HG03095 (cell line): ENCODE results near the gene PCNT.
A peak's percentile ranks its signal among the peaks of the same experiment; 100 is the strongest.

Source experiments
- ATAC-seq: cut with Tn5 transposase; IDR thresholded peaks from one replicate; pipeline ENCODE4 v1.9.1; 2021; ENCODE audit warnings: moderate library complexity; ENCODE audit not compliant: unreplicated experiment

PCNT gene, protein sequence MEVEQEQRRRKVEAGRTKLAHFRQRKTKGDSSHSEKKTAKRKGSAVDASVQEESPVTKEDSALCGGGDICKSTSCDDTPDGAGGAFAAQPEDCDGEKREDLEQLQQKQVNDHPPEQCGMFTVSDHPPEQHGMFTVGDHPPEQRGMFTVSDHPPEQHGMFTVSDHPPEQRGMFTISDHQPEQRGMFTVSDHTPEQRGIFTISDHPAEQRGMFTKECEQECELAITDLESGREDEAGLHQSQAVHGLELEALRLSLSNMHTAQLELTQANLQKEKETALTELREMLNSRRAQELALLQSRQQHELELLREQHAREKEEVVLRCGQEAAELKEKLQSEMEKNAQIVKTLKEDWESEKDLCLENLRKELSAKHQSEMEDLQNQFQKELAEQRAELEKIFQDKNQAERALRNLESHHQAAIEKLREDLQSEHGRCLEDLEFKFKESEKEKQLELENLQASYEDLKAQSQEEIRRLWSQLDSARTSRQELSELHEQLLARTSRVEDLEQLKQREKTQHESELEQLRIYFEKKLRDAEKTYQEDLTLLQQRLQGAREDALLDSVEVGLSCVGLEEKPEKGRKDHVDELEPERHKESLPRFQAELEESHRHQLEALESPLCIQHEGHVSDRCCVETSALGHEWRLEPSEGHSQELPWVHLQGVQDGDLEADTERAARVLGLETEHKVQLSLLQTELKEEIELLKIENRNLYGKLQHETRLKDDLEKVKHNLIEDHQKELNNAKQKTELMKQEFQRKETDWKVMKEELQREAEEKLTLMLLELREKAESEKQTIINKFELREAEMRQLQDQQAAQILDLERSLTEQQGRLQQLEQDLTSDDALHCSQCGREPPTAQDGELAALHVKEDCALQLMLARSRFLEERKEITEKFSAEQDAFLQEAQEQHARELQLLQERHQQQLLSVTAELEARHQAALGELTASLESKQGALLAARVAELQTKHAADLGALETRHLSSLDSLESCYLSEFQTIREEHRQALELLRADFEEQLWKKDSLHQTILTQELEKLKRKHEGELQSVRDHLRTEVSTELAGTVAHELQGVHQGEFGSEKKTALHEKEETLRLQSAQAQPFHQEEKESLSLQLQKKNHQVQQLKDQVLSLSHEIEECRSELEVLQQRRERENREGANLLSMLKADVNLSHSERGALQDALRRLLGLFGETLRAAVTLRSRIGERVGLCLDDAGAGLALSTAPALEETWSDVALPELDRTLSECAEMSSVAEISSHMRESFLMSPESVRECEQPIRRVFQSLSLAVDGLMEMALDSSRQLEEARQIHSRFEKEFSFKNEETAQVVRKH (N-terminal part only)

DNA sequence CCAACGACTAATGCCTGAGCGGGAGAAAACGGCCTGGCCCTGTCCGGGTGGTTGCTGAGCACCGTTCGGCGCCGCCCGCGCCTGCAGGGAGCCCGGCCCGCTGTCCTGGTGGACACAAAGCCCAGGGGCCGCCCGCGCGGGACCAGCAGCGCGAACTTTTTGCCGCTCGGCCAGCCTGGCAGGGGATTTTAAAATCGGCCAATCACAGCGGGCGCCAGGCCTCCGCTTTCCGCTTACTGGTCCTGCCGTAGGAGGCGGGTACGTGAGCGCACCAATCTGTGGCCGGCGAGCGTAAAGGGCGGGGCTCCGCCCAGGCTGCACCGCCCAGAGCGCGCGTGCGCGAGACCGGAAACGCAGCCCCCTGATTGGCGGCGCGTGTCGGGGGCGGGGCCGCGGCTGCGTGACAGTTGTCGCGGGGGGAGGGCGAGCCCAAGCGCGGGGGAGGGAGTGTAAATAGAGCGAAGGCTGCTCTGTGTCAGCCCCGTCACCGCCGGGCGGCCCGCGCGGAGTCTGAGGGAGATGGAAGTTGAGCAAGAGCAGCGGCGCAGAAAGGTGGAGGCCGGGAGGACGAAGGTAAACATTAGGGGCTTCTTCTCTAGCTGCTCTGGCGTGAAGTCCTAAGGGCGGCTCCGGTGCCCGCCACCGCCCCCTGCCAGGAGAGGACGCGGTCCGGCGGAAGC is at the start of gene PCNT, which contains the start of gene C21orf58:
Gene PCNT (plus strand): TSS at position 447 of the 680 bp plus-strand sequence. CDS start 73 bp downstream, at position 520.
Gene C21orf58 (minus strand): TSS at position 161 of the 680 bp plus-strand sequence. CDS start 1,132 bp downstream, outside the sequence.
- peak; percentile 77 for ATAC-seq

DNA sequence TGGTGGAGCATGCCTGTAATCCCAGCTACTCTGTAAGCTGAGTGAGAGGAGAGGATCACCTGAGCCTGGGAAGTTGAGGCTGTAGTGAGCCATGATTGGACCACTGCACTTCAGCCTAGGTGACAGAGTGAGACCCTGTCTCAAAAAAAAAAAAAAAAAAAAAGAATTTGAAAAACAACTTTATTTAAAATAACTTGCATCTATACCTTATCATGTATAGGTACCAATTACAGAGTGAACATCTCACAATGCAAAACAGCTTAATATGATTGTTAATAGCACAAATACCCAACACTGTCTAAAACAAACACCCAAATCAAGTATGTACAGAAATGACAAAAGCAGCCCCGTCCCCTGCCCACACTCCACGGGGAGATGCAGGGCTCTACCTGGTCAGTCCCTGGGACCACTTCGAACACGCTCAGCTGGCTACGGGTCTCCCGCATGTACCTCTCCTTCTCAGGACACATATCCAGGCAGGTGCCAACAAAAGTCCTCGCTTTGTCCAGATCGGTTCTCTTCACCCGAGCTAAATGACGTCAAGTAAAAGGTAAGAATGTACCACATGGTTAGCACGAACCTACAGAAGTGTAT is 49.1 kb upstream of the PCNT start:
- no peak for ATAC-seq

DNA sequence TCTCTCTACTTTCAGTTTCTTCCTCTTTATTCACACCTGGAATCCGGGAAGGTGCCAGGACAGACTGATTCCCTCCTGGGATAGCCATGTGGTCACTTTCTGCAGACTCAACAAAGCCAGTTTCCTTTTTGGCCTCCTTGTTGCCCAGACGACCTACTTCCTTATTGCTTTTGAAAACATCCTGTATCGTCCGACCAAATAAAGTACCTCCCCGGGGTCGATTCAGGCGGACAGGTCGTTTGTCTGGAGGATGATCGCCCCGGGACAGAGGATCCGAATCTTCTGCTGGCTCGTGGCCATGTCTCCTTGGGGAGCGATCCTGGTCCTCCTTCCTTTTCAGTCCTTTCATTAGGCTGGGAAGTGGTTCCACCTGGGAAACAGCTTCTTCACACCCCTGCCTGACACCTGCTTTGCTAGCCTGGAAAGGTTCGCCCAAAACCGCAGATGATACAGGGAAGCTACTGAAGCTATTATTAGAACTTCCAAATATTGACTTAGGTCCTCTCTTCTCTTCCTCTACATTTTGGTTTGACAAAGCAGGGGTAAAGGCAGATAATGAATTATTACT is 39.8 kb upstream of the PCNT start:
- ATAC-seq = no peak

DNA sequence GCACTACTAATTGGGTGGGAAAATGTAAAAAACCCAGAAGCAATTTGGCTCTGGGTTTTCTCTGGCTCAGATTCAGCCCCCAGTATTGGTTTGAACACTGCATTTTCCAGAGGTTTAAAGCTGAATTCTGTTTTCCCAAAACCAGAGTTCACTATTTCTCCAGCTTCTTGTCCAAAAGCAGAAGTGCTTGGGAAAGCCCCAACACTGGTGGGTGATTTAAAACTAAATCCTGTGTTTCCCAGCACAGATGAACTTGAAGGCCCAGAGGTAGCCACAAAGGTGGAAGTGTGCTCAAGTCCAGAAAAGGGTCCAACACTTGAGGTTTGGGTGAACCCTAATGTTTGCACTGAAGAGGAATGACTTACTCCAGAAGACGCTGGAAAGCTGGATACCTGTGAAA is 39.2 kb upstream of the PCNT start:
- no peak for ATAC-seq

DNA sequence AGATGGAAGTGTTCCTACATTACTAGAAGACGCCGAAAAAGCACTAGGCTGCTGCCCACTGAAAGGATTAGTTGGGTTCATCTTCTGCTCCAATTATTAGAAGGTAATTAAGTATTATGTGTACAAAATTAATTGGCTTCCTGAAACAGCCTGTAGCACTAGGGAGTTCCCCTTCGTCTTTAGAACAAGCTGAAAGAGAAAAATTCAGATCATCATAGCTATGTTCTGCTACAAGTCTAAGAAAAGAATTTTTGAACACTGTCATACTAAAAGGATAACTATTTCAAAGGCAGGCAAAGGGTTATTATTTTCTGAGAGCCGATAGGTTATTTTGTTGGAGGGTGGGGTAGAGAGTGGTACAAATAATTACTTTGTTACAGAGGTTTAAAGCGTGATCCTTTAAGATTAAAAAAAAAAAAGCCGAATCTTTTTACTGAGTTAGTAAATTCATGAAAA is 38.7 kb upstream of the PCNT start, which contains the start of gene MCM3AP:
Gene MCM3AP (minus strand): TSS at position 406 of the 456 bp plus-strand sequence. CDS start 325 bp downstream, at position 81.
- no peak for ATAC-seq

DNA sequence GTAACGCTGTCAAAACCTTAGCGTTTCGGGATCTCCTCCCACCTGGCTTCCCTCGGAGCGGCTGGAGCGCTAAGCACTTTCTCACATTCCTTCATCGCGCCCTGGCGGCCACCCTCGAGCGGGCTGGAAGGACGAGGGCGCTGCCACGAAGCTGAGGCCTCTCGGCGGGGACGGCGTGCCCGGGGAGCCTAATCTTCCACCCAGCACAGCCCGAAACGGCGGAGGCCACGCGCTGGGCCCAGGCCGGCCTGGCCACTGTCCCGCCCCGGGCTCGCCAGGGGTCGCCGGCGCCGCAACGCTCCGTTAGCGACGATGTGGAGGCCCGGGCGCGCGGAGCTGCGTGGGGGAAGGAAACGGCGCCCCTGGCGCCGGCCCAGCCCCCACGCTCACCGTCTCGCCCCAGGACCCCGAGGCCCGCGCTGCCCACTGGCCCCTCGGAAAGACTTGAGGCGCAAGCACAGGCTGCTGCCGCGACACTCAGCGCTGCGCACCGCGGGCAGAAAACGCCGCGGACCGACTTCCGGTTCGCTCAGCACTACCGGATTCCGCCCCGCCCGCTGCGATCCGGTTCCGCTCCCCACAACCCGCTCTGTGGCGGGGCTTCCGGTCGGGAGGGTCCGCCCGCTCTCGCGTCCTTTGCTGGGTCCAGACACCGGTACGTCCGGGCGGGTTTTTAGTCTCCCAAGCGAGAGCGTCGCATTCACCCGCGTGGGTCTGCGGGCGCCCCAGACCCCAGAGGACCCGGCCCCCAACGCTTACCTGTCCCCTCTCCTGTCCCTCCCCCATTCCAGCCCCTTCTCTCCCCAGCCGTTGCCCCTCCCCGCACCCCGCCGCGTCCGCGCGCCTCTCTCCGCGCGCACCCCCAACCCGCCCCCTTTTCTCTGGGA is 38.0 kb upstream of the PCNT start, which contains the start of gene YBEY:
Gene YBEY (plus strand): TSS at position 582 of the 887 bp plus-strand sequence. CDS start 572 bp downstream, outside the sequence.
- ATAC-seq = peak; percentile 77

DNA sequence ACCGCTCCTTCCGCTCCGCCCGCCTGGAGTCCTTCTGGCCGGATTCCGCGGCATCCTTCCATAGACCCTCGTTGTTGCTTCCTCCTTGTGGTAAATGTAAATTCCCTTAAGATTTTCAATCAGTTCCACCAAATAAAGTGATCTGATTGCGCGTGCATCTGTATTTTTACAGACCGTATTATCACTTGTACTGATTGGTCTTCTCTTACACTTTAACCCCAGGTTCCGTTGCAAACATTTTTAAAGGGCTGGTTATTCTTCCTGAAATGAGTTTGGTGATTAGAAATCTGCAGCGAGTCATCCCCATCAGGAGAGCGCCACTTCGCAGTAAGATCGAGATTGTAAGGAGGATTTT is 37.3 kb upstream of the PCNT start:
- no peak for ATAC-seq

DNA sequence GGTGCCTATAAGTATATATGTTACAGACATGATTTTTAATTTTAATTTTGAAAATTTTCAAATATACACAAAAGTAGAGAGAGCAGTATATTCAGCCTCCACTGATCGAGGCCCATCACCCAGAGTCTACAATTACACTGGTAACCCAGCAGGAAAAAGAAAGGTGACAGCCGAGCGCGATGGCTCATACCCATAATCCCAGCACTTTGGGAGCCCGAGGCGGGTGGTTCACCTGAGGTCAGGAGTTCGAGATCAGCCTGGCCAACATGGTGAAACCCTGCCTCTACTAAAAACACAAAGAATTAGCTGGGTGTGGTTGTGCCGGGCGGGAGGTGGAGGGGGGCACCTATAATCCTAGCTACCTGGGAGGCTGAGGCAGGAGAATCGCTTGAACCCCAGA is 36.4 kb upstream of the PCNT start:
- ATAC-seq = no peak

DNA sequence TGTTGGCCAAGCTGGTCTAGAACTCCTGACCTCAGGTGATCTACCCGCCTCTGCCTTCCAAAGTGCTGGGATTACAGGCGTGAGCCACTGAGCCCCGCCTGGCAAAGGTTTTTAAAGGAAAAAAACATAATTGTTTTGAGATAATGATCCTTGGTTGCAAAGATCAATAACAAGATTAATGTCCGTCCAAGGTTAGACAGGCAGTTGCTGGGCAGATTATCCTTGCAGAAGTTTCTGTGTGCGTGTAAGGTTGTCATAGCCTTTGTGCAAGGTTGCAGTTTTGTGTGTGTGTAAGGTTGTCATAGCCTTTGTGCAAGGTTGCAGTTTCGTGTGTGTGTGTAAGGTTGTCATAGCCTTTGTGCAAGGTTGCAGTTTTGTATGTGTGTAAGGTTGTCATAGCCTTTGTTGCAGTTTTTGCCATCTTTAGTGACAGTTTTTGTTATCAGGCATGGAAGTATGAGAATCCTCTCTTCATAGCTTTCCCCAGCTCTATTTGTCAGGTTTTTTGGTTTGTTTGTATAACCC is 34.2 kb upstream of the PCNT start:
- ATAC-seq = no peak

DNA sequence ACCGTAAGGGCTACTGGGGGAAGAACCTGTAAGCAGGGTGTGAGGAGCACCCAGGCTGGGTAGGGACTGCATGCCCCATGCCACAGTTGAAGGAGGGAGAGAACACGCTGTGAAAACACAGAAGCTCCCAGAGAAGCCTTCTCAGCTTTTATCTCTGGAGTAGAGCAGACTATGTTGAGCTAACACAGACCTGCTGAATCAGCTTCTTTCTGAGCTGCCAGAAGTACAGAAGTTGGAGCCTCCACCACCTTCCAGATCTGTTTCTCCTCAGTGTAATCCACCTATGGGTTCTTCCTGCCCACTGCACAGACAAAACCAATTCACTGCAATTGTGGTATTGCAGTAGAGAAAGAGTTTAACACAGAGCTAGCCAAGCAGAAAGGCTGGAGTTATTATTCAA is 32.4 kb upstream of the PCNT start:
- no peak for ATAC-seq

DNA sequence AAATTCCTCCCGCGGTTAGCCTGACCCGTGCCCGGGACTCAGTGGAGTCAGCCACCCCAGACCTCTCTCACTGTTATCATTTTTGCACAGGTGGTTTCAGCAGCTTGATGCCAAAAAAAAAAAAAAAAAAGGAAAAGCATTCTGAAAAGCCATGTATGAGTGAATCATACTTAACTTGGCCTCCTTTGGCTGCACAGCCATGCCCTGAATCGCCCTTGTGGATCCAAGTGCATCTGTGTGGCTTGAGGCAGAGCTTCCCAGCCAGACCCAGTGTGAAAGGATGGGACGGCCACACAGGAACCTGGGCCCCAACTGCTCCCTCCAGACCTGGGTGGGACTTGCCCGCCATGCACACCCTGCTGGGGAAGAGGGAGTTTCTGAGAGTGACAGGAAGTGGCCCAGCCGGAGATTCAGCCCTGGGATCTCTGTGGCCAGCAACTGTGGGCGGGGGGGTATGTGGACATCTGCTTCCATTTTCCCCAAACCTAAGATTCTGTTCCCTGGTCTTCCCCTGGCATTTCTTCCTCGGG is 29.2 kb upstream of the PCNT start:
- ATAC-seq = no peak

DNA sequence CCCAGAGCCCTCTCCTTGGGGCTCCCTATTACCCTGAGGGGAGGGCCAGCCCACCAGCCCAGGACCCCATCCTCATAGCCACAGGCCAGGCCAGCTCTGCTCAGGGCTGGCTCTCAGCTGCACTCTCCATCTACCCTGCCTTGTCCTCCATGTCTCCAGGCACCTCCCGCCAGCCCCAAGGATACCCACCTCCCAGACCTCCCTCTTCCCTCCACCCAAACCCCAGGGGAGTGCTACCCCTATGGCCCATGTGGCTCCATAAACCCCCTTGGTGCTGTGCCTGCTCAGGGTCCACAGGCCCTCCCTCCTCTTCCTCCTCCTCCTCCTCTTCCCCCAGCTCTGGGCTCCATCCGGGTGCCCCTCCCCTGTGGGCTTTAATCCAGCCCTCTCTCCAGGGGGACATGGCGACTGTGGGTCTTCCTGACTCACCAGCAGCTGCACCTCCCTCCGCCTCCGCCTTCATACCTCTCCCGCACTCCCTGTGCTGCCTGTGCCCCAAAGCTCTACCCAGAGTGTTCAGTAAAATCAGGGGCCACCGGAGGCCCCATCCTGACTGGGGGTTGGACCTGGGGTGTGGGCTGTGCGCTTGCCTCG is 28.7 kb upstream of the PCNT start:
- no peak for ATAC-seq

DNA sequence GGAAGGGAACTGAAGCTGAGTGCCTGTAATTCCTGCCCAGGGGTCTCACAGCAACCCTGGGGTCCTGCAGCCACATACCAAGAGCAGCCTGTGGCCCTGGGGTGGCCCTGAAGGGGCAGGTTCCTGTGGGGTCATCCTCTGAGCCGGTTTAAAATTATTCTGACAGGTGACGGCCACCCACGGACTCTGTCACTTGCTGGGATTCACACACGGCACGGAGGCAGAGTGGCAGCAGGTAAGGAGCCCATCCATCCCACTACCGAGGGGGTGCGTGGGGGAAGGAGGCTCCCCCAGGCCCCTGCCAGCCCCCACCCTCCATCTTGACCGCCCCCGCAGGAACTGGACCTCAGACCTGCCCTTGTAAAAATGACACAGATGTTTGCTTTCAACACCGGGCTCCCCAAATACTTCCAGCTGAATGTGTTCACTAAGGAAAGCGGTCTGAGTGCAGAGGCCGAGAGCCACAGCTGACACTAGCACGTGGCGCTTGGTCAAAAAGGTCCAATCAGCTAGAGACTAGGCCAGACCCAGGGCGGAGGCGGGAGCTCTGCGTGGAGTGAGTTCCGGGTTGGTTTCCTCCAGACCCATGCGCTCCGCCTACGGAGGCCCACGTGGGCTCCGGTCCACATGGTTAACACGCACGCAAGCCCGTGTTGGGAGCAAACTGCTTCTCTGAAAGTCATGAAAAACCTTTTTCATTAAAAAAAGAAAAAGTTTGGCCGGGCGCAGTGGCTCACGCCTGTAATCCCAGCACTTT is 27.8 kb upstream of the PCNT start:
- peak; percentile 65 for ATAC-seq

DNA sequence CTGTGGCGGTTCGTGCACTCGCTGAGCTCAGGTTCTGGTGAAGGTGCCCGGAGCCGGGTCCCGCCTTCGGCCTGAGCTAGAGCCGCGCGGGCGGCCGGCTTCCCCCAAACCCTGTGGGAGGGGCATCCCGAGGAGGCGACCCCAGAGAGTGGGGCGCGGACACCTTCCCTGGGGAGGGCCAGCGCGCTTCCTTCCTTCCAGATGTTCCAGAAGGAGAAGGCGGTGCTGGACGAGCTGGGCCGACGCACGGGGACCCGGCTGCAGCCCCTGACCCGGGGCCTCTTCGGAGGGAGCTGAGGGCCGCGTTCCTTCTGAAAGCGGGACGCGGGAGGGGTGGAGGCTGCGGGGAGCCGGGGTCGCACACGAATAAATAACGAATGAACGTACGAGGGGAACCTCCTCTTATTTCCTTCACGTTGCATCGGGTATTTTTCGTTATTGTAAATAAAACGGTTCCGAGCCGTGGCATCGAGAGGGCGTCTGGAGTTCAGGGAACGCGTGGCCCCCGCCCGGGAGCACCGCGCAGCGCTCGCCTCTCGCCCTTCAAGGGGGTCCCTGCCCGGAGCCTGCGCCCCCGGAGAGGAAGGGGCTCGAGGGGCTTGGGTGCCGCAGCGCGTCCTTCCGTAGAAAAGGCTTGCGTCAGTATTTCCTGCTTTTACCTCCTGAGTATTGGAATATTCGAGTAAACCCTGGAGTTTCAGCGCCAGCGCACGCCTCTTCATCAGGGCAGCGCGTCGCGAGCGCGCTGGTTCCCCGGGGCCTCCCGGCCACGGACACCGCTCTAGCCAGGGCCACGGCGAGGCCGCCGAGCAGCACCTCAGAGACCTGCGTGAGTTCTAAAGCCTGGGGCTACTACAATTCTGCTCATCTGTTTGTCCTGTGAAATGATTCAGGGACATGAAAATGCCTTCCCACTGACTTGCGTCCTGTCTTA is 26.4 kb upstream of the PCNT start:
- ATAC-seq = no peak

DNA sequence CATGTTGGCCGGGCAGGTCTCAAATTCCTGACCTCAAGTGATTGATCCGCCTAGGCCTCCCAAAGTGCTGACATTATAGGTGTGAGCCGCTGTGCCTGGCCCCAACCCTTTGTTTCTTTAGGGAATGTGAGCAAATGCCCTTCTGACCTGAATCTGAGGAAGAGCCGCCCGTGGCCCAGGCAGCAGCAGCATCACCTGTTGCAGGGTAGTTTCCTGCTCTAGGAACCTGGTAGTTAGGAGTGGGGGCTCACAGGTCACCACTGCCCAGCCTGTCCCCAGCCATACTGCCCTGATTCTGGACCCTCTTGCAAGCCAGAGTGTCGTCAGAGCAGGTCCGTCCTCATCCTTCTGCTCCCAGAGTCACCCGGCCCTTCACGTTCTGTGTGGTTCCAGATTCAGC is 24.8 kb upstream of the PCNT start:
- no peak for ATAC-seq

DNA sequence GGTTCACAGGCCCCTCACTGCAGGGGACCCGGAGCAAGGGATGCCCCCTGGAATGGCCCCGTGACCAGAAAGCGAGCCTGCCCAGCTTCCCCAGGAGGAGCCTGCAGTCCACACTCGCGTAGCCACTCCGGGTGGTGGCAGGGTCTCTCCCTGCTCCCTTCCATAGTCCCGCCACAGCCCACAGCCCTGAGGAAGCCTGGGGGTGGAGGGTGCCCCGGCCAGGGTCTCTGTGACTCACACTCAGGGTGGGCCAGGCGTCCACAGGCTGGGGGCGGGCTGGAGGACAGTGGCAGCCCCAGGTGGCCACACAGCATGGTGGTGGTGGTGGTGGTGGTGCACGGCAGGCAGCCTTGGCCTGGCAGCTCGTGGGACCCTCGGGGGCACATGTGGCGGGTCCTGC is 22.2 kb upstream of the PCNT start:
- ATAC-seq = no peak
